ENCODE data around the gene KRTAP5-2.

The KRTAP5-2 gene

DNA sequence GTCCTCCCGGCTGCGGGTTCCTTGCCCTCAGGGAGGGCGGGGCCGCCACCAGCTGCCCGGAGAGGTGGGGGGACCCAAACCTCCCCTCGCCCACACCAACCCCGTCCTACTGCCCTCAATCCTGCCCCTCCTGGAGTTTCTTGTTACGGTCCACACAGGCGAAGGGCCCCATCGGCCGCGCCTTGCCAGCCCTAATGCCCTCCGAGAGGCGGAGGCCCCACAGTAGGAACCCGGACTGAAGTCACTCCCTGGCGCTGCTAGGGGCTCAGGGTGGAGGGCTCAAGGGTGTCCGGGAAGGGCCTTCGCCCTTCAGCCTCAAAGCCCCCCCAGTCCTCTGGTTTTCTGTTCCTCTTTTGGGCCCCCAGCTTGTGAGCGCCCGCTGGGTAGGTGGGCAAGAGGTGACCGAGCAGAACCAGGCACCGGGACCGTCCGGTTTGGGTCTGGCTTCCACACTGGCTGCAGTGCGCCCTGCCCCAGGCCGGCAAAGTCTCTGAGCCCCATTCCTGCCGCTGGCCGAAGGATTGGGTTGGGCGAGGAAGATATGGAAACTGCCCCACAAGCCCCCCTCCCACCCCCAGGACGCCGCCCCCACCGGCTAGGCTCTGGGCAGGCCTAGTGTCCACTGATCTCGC is 50.5 kb downstream of the KRTAP5-2 start:
- DNase-seq, result no peak
- Histone ChIP-seq H3K4me3 (ENCODE audit: low read depth, low read length) (no peak overlapping the region), H3K4me1 (no peaks in the 10 kb centered on the region), H3K9me3 (no peaks in the 10 kb centered on the region), H3K36me3 (no peaks in the 10 kb centered on the region), H3K27me3 (peaks cover 19% of the 10 kb centered on the region)
- TF ChIP-seq, protein P1, sequence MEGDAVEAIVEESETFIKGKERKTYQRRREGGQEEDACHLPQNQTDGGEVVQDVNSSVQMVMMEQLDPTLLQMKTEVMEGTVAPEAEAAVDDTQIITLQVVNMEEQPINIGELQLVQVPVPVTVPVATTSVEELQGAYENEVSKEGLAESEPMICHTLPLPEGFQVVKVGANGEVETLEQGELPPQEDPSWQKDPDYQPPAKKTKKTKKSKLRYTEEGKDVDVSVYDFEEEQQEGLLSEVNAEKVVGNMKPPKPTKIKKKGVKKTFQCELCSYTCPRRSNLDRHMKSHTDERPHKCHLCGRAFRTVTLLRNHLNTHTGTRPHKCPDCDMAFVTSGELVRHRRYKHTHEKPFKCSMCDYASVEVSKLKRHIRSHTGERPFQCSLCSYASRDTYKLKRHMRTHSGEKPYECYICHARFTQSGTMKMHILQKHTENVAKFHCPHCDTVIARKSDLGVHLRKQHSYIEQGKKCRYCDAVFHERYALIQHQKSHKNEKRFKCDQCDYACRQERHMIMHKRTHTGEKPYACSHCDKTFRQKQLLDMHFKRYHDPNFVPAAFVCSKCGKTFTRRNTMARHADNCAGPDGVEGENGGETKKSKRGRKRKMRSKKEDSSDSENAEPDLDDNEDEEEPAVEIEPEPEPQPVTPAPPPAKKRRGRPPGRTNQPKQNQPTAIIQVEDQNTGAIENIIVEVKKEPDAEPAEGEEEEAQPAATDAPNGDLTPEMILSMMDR (IDR thresholded peaks at IDR 0.05; ENCODE audit: low read depth, low read length), result no peak
